Activated CD4-positive, alpha-beta memory T cell treated with anti-CD3 and anti-CD28 coated beads, Interleukin-2, amount 10 ng/mL, durations not matched to agents 7 days and 5 days (primary cell): ENCODE data around the gene KSR2. TPM values are rescaled to one million over a fixed set of nuclear protein-coding genes. Genes with fewer than 3 reads are reported as not detected.

Experiments
- CTCF ChIA-PET: fragments of 350-600 bp; sonication (Branson Sonifier 250); formaldehyde crosslinking; loops from one replicate; lab custom pipeline; 2021; ENCODE audit warnings: antibody characterized with exemption, inconsistent platforms; lab: Charles Lee
- POLR2A ChIA-PET: fragments of 350-600 bp; sonication (Branson Sonifier 250); formaldehyde crosslinking; loops from one replicate; lab custom pipeline; 2021; ENCODE audit warnings: antibody characterized with exemption; lab: Charles Lee
- DNase-seq: peaks from one replicate; pipeline ENCODE4 v3.0.0-alpha.2; 2020
- H3K27ac Mint-ChIP-seq: one replicate; pipeline ENCODE4 v1.8.0; 2021; ENCODE audit warnings: mild to moderate bottlenecking, mixed read lengths
- H3K27me3 Mint-ChIP-seq: one replicate; pipeline ENCODE4 v1.8.0; 2021; ENCODE audit warnings: mixed read lengths
- H3K36me3 Mint-ChIP-seq: one replicate; pipeline ENCODE4 v1.8.0; 2021; ENCODE audit warnings: low read depth, mixed read lengths
- H3K4me1 Mint-ChIP-seq: one replicate; pipeline ENCODE4 v1.8.0; 2021; ENCODE audit warnings: mixed read lengths
- H3K4me3 Mint-ChIP-seq: one replicate; pipeline ENCODE4 v1.8.0; 2021; ENCODE audit warnings: mild to moderate bottlenecking, mixed read lengths
- H3K9me3 Mint-ChIP-seq: one replicate; pipeline ENCODE4 v1.8.0; 2021; ENCODE audit warnings: mixed read lengths
- total RNA-seq, 2 experiments: library from RNA; stranded (reverse); gene quantifications; one replicate each; pipeline ENCODE4 v1.2.3, GENCODE V29; 2021

Gene KSR2
- total RNA-seq, 2 experiments from 2014 or later: not detected

- Mint-ChIP-seq H3K9me3 (peaks cover 2% of the 10 kb centered on the region), H3K27me3 (no peaks in the 10 kb centered on the region), H3K27ac (no peak overlapping the region), H3K36me3 (no peaks in the 10 kb centered on the region), H3K4me3 (no peak overlapping the region), H3K4me1 (no peaks in the 10 kb centered on the region)
- ChIA-PET CTCF (no interaction called here), POLR2A (no interaction called here)
- DNase-seq: no peak
Measured at GRCh38 chr12:117567644-117568216, 401.1 kb downstream of the KSR2 start.

- Mint-ChIP-seq H3K4me1 (no peaks in the 10 kb centered on the region), H3K9me3 (peaks cover 2% of the 10 kb centered on the region), H3K27ac (no peak overlapping the region), H3K27me3 (no peaks in the 10 kb centered on the region), H3K4me3 (no peak overlapping the region), H3K36me3 (no peaks in the 10 kb centered on the region)
- CTCF ChIA-PET: no interaction called here
- POLR2A ChIA-PET: no interaction called here
- no peak for DNase-seq
Measured at GRCh38 chr12:117564881-117565280, 403.9 kb downstream of the KSR2 start.

- no peak for DNase-seq
- Mint-ChIP-seq H3K36me3 (no peaks in the 10 kb centered on the region), H3K4me1 (no peaks in the 10 kb centered on the region), H3K27ac (no peak overlapping the region), H3K4me3 (no peak overlapping the region), H3K9me3 (peaks cover 2% of the 10 kb centered on the region), H3K27me3 (no peaks in the 10 kb centered on the region)
- POLR2A ChIA-PET: no interaction called here
- CTCF ChIA-PET: no interaction called here
Measured at GRCh38 chr12:117563706-117564105, 405.1 kb downstream of the KSR2 start.

- no peak for DNase-seq
- H3K27me3 Mint-ChIP-seq: no peaks in the 10 kb centered on the region
- H3K36me3 Mint-ChIP-seq: no peaks in the 10 kb centered on the region
- H3K27ac Mint-ChIP-seq: no peak overlapping the region
- CTCF ChIA-PET: no interaction called here
- POLR2A ChIA-PET: no interaction called here
- no peaks in the 10 kb centered on the region for H3K4me1 Mint-ChIP-seq
- no peak overlapping the region for H3K4me3 Mint-ChIP-seq
- H3K9me3 Mint-ChIP-seq: peaks cover 2% of the 10 kb centered on the region
Measured at GRCh38 chr12:117563007-117563406, 405.8 kb downstream of the KSR2 start.

GRCh38 chr12:117561990-117562389 lies 406.8 kb downstream of the KSR2 start:
- H3K4me1 Mint-ChIP-seq: no peaks in the 10 kb centered on the region

GRCh38 chr12:117559978-117560377 lies 408.8 kb downstream of the KSR2 start:
- ChIA-PET CTCF (no interaction called here), POLR2A (no interaction called here)
- H3K36me3 Mint-ChIP-seq: no peaks in the 10 kb centered on the region
- no peak for DNase-seq
- H3K4me3 Mint-ChIP-seq: no peak overlapping the region
- H3K27me3 Mint-ChIP-seq: no peaks in the 10 kb centered on the region
- H3K9me3 Mint-ChIP-seq: peaks cover 2% of the 10 kb centered on the region
- no peak overlapping the region for H3K27ac Mint-ChIP-seq
- H3K4me1 Mint-ChIP-seq: no peaks in the 10 kb centered on the region

More at GRCh38 chr12:117561990-117562389, 406.8 kb downstream of the KSR2 start:
- Mint-ChIP-seq H3K27me3 (no peaks in the 10 kb centered on the region), H3K27ac (no peak overlapping the region), H3K4me3 (no peak overlapping the region), H3K36me3 (no peaks in the 10 kb centered on the region), H3K9me3 (peaks cover 2% of the 10 kb centered on the region)
- DNase-seq: no peak
- ChIA-PET CTCF (no interaction called here), POLR2A (no interaction called here)

GRCh38 chr12:117555889-117556288 lies 412.9 kb downstream of the KSR2 start:
- ChIA-PET CTCF (no interaction called here), POLR2A (no interaction called here)
- no peak overlapping the region for H3K4me3 Mint-ChIP-seq
- no peak overlapping the region for H3K27ac Mint-ChIP-seq
- H3K27me3 Mint-ChIP-seq: no peaks in the 10 kb centered on the region
- DNase-seq: no peak
- H3K9me3 Mint-ChIP-seq: peaks cover 2% of the 10 kb centered on the region
- H3K36me3 Mint-ChIP-seq: no peaks in the 10 kb centered on the region
- no peaks in the 10 kb centered on the region for H3K4me1 Mint-ChIP-seq

- Mint-ChIP-seq H3K9me3 (peaks cover 2% of the 10 kb centered on the region), H3K27ac (no peak overlapping the region), H3K4me1 (no peaks in the 10 kb centered on the region), H3K27me3 (no peaks in the 10 kb centered on the region), H3K36me3 (no peaks in the 10 kb centered on the region), H3K4me3 (no peak overlapping the region)
- ChIA-PET CTCF (no interaction called here), POLR2A (no interaction called here)
- DNase-seq: no peak
Measured at GRCh38 chr12:117552971-117553370, 415.8 kb downstream of the KSR2 start.

GRCh38 chr12:117551665-117552064 lies 417.1 kb downstream of the KSR2 start:
- Mint-ChIP-seq H3K4me3 (no peak overlapping the region), H3K9me3 (peaks cover 2% of the 10 kb centered on the region), H3K4me1 (no peaks in the 10 kb centered on the region), H3K27ac (no peak overlapping the region), H3K27me3 (no peaks in the 10 kb centered on the region), H3K36me3 (no peaks in the 10 kb centered on the region)
- no peak for DNase-seq
- ChIA-PET POLR2A (no interaction called here), CTCF (interaction anchor here (1.2 kb wide), 1 partner anchor 36 kb away, joined by 3 read pairs; no protein-coding TSS in a partner anchor)

GRCh38 chr12:117547209-117547608 lies 421.6 kb downstream of the KSR2 start:
- Mint-ChIP-seq H3K27me3 (no peaks in the 10 kb centered on the region), H3K9me3 (no peaks in the 10 kb centered on the region)
- CTCF ChIA-PET: no interaction called here

GRCh38 chr12:117545216-117545615 lies 423.6 kb downstream of the KSR2 start:
- Mint-ChIP-seq H3K27me3 (no peaks in the 10 kb centered on the region), H3K4me3 (no peak overlapping the region), H3K27ac (no peak overlapping the region), H3K4me1 (no peaks in the 10 kb centered on the region), H3K36me3 (no peaks in the 10 kb centered on the region), H3K9me3 (no peaks in the 10 kb centered on the region)
- ChIA-PET POLR2A (no interaction called here), CTCF (interaction anchor here (0.6 kb wide), 1 partner anchor 1286 kb away, joined by 4 read pairs; no protein-coding TSS in a partner anchor)
- no peak for DNase-seq

More at GRCh38 chr12:117547209-117547608, 421.6 kb downstream of the KSR2 start:
- H3K27ac Mint-ChIP-seq: no peak overlapping the region
- no peaks in the 10 kb centered on the region for H3K36me3 Mint-ChIP-seq
- H3K4me3 Mint-ChIP-seq: no peak overlapping the region
- no peaks in the 10 kb centered on the region for H3K4me1 Mint-ChIP-seq
- POLR2A ChIA-PET: no interaction called here
- no peak for DNase-seq

- Mint-ChIP-seq H3K4me1 (no peaks in the 10 kb centered on the region), H3K27ac (no peak overlapping the region), H3K27me3 (no peaks in the 10 kb centered on the region), H3K36me3 (no peaks in the 10 kb centered on the region), H3K9me3 (no peaks in the 10 kb centered on the region), H3K4me3 (no peak overlapping the region)
- ChIA-PET POLR2A (no interaction called here), CTCF (no interaction called here)
- no peak for DNase-seq
Measured at GRCh38 chr12:117540011-117540410, 428.8 kb downstream of the KSR2 start.

- Mint-ChIP-seq H3K4me1 (no peaks in the 10 kb centered on the region), H3K27me3 (no peaks in the 10 kb centered on the region), H3K27ac (no peak overlapping the region), H3K9me3 (no peaks in the 10 kb centered on the region), H3K4me3 (no peak overlapping the region), H3K36me3 (no peaks in the 10 kb centered on the region)
- ChIA-PET CTCF (no interaction called here), POLR2A (no interaction called here)
- DNase-seq: no peak
Measured at GRCh38 chr12:117538926-117539325, 429.9 kb downstream of the KSR2 start.

GRCh38 chr12:117538032-117538690 lies 430.6 kb downstream of the KSR2 start:
- H3K4me1 Mint-ChIP-seq: no peaks in the 10 kb centered on the region
- POLR2A ChIA-PET: no interaction called here
- no peaks in the 10 kb centered on the region for H3K36me3 Mint-ChIP-seq
- H3K4me3 Mint-ChIP-seq: no peak overlapping the region
- no peak for DNase-seq
- H3K27ac Mint-ChIP-seq: no peak overlapping the region
- no peaks in the 10 kb centered on the region for H3K27me3 Mint-ChIP-seq
- CTCF ChIA-PET: no interaction called here
- no peaks in the 10 kb centered on the region for H3K9me3 Mint-ChIP-seq
